GDM1 (cell line): ENCODE data around the gene PNPLA8.
"Not testable (repeated sequence)": the region's sequence is repeated elsewhere in the genome, so short reads cannot be mapped to it uniquely, and the experiment has no call there.

Experiments used
- DNase-seq: peaks from one replicate; lab custom pipeline; 2025; lab: John Stamatoyannopoulos, UW

Gene PNPLA8

DNA sequence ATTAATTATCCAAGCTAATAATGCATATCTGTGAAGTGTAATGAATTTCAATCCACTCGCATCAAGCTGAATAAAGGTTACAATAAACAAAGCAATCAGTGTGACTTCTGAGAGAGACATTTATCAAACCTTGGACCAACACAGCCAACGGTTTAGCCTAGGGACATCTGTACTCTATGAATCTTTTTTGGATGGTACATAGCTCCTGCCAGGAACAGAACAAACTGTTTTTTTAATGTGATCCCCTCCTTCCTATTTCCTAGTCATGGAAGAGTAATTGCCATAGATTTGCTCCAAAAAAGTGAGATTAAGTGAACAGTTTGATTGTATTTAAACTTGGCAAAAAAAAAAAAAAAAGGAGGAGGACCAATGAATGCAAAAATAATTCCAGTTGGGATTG, 58.5 kb downstream of the PNPLA8 start:
- DNase-seq, result no peak

DNA sequence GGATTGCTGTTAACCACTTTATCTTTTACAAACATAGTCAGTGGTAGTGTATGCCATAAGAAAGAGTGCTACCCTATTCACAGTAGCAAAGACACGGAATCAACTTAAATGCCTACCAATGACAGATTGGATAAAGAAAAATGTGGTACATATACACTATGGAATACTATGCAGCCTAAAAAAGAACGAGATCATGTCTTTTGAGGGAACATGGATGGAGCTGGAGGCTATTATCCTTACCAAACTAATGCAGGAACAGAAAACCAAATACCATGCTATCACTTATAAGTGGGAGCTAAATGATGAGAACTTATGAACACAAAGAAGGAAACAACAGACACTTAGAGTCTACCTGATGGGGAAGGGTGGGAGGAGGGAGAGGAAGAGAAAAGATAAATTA, 59.6 kb downstream of the PNPLA8 start:
- not testable (repeated sequence) for DNase-seq

DNA sequence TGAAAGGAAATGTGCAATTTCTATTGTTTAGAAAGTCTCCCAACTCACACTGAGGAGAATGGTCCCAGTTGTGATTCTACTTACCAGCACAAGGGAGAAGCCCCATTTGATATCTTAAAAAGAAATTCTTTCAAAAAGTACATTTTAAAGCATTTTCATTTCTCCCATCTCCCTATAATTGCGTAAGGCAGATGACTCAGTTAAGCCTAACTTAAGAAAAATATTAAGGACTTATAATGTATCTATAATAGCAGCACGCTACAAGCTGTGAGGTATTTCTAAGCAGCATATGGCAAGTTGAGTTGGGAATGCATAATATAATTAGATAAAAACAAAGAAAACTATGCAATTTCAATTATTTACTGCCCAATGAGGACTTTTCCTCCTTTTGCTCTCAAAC, 61.2 kb downstream of the PNPLA8 start:
- DNase-seq, result no peak

DNA sequence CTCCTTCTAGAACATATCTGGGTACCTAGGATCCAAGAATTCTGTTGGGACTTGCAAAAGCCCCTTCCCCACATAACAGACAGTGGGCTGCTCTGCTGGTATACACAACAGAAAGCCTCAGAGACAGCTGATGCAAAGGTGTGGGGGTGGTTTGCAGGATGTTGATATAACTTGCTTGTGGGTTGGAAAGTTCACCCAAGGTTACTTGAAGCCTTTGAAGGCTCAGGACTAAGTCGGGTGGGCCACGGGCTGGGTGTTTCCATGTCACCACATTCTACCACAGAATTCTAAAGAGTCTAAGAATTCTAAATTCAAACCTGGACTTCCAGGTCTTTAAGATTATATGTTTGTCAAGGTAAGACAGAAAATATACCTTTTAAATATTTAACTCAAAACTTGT, 62.3 kb downstream of the PNPLA8 start:
- DNase-seq, result no peak

DNA sequence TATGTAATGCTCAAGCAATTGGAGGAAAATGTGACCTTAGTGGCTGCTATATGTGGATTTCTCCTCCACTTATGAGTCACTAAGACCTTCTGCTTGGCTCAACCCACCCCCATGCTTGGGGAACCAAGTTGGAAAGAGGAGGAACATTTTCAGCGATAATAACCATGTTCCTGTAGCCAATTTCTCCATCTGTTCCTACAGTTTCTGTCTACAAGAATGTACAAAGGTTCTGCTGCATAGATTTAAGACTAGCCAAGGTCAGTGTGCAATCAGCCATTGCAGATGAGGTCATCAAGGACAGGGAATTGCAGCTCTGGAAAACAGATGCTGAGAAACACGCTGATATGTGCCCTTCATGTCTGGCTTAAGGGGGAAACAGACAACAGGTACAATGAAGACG, 64.1 kb downstream of the PNPLA8 start:
- no peak for DNase-seq

DNA sequence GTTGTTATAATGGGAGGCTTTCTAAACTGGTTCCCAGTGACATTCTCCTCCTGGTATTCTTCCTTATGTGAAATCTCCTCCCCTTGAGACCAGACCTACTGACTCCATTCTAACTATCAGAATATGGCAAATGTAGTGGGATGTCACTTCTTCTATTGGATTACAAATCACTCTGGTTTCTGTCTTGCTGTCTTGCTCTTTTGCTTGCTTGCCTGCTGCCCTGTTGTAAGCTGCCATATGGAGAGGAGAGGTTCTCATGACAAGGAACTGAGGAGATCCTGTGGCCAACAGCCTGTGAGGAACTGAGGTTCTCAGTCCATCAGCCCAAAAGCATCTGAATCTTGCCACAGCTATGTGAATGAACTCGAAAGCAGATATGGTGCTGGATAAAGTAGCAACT, 65.0 kb downstream of the PNPLA8 start:
- DNase-seq, result no peak

DNA sequence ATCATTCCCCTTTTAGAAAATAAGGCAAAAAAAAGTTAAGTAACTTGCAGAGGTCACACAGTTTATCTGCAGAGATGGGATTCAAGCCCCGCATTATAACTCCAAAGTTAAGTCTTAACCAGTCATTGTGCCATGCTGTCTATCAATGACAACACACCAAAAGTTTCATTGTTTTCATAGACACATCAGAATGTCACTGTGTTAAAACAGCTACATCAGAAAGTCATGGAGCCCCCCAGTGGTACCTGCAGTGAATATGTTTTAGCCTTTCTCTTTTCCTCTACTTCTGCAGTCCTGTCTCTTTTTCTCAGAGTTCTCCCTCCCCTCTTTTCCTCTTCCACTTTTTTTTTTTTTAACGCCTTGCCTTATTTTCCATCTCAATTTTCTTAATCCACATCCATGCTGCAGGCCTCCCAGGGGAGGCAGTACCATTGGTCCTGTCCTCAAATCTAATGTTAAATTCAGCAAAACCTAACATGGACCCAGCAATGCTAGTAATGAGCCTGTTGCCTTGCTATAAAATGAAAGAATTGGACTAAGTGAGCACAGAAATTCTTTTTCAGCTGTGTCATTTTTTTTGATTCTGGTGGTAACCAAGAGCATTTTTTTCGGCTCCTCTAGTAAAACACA, 65.9 kb downstream of the PNPLA8 start:
- DNase-seq, result no peak

DNA sequence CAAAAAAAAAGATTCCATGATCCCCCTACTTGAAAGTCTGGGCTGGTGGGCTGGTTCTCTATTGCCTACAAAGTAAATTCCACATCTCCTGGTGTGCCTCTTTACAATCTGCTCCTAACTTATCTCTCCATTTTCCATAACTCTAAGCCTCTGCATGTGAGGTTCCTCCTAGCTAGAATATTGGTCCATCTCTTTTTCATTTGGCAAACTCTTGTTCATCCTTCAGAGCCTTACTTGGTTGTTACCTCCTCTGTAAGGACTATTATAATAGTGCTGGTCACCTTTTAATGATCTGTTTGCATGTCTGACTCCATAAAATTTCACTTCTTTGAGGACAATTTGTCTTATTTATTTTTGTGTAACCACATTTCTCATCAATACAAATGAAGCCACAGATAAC, 68.1 kb downstream of the PNPLA8 start:
- no peak for DNase-seq

DNA sequence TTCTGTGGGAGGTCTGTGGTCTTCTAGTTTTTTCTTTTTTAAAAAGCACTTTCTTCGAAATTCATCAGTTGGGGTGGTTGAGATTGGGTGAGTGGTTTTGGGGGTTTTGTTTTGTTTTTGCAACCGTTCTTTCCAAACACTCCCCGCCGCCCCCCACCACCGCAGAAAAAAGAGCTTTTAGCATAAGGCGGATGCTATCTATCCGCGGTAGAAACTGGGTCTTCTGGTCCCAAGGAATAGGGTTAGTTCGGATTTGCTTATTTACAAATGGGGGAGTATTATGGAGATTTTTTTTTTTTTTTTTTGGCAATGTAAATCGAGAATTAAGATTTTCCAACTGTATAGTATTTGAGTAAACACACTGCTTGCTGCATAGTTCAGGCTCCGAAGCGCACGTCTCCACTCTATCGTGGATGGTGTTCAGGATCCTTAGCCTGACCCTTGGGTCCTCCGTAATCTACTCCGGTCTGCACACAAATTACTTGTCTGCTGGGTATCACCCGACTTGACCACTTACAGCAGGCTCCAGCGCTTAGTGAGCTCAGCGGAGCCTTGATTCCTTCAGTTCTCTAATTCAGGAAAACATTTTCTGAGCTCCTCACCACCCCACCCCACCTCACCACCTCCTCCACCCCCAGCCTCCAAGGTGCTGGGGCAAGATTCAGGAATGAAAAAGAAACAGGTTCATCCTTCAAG, 68.9 kb downstream of the PNPLA8 start:
- no peak for DNase-seq

DNA sequence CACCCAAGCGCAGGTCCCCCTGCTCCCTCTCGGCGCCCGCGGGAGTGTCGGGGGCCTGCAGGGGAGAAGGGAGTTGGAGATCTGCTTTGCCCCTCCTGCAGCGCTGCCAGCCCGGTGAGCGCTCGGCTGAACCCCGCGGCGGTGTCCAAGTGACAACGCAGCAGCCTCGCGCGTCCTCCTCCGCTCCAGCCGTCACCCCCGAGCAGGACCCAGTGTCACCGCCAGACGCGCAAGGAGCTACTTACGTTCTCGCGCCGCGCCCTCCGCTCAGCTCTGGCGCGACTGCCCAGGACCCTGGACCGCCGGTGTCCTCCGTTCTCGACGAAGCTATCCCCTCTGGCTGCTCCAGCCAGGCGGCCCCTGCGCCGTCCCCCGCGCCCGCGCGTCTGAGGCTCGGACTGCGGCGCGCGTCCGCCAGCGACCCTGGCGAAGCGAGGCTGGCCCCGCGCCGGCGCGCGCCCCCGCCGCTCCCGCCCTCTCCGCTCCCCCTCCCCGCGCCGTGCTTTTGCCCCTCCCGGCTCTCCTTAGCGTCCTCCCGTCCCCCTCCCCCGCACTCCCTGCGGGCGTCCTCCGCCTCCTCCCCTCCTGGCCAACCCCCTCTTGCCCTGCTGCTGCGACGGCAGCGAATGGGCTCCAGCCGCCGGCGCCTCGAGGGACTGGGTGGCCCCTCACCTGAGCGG, 69.8 kb downstream of the PNPLA8 start, which contains the start of gene NRCAM:
Gene NRCAM (minus strand): TSS at position 439 of the 680 bp plus-strand sequence. CDS start 216,372 bp downstream, outside the sequence.
- no peak for DNase-seq

DNA sequence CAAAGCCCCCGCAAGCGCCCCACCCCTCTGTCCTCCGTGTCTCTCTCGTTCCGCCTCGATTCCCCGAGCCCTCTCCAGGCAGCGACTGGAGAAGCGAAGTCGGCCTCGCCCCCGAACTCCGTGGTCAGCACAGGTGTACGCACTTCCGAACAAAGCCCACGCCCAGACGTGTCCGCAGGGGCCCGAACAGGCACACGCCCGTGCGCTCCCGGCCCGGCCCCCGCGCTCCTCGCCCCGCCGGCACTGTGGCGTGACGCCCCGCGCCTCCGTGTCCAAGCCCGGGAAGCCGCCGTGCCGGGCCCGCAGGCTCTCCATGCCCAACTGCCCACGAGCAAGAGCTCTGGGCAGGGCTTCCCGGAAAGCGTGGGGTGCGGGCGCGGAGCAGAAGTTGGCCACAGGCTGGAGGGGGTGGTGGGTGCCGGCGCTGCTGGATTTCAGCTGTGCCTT, 70.4 kb downstream of the PNPLA8 start:
- no peak for DNase-seq

DNA sequence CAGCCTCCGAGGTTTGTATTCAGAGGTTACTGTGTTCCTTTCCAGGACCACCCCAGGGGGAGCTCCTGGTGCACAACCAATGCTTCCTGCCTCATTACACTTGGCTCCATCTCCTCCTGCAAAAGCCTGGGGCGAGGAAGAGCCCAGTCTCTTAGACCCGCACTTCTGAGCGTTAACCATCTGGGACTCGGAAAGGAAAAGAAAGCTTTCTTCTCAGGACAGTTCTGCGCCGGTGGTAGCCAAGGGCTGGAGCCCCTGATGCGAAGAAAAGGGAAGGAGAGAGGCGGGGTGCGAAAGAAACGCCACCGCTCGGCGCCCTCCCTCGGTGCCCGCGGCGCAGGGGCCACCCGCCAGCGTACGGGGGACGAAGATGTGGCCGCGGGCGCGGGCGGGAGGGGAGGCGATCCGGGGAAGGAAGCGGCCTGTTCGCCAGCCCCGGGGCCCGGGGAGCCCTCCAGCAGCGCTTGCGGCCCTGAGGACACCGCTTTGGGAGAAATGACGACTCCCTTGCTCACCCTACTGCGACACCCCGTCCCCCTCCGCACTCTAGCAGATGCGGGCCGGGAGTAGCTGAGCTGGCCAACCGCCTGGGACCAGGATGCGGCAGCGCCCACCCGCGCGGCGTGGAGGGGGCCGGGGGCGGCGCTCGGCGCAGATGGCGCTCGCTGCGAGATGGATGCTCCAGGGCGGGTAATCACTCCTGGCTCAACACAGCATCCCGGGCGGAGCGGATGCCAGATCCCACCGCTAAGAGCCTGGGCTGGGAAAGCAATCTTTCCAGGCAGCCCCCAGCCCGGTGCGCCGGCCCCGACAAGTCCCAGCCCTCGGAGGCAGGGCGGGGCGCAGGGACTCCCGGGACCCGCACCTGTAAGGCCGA, 71.0 kb downstream of the PNPLA8 start:
- DNase-seq, result no peak

DNA sequence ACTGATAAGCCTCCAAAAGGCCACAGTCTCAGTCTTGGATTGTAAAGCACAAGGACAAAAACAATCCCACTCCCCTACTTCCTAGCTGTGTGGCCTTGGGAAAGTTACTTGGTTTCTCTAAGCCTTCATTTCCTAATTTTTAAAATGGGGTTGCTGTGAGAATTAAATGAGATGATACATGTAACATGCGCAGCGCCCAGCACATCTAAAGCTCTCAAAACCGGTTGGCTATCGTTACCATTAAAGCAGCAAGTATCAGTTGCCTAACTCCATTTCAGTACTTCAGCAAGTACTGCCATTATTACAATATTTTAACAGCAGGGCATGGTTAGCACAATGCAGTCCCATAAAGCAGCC, 71.6 kb downstream of the PNPLA8 start:
- DNase-seq, result no peak

DNA sequence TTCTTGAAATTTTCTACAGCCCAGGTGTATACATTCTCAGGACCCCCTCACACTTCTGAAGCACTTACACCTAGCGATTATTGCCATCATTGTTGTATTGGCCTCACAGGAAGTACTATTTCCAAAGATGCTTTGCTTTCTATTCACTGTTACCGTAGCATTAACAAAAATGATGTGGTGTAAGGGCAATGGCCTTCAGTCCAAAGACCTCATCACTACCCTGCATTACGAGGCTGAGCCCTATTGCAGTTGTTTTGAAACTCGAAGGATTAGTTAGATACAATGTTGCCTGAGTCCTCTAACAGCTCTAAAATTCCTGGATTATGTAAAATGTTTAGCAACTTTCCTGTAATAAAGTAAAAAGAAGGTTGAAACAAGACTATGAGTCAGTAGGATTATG, 72.6 kb downstream of the PNPLA8 start:
- DNase-seq, result no peak

DNA sequence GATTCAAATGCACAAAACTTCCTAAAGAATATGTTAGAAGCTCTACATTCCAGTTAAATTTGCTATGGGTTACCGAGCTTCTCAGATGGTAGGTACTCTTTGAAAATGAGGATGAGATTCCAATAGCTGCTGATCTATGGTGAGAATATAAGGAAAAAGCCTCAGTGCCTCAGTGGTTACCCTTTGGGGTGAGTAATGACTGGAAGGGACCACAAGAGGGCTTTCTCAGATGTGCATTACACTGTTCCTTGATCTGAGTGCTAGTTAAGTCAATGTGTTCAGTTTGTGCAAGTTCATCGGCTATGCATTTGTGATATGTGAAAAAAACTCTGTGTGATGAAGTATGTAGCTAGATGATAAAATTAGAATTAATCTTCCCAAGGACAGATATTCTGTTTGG, 73.2 kb downstream of the PNPLA8 start:
- DNase-seq, result no peak

DNA sequence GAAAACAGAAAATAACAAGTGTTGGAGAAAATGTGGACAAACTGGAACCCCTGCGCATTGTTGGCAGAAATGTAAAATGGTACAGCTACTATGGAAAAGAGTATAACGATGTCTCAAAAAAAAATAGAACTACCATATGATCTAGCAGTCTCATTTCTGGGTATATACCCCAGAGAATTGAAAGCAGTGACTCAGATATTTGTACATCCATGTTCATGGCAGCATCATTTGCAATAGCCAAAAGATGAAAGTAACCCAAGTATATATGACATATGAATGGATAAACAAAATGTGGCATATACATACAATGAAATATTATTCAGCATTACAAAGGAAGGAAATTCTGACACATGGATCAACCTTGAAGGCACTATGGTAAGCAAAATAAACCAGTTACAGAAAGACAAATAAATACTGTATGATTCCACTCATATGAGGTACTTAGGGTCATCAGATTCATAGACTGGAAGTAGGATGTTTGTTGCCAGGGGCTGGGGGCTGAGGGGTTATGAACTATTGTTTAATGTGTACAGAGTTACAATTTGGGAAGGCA, 74.6 kb downstream of the PNPLA8 start:
- DNase-seq, result no peak

DNA sequence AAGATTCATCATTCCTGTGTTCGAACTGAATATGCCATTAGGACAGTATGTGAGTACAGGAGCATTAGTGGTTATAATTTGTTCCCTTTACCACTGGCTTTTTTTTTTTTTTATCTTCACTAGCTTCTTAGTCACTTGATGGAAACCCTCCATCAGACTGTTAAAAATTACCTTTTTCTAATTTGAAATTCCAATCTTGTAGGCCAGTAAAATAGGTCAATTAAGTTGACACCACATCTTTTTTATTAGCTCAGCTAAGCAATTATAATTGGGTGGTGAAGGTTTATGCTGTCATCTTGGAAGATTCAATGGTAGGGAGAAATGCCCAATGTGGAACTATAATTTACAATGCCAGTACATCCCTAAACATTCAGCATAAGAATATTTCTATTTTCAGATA, 75.8 kb downstream of the PNPLA8 start:
- no peak for DNase-seq

DNA sequence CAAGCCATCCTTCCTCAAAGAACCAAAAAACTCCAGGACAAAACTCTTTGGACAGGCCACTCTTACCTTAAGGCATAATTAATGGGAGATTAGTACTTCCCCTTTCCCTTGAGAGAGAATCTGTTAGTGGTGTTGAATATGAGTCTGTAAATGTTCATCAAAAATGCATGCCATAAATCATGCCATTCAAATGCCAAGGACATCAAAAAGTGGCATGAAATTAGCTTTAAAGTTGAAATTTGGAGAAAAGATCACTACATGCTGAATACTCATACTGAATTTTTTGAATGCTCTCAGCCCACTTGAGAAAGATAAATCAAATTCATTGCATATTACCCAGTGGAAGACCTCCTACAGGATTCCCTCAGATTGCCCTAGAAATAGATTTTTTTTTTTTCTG, 76.4 kb downstream of the PNPLA8 start:
- no peak for DNase-seq

DNA sequence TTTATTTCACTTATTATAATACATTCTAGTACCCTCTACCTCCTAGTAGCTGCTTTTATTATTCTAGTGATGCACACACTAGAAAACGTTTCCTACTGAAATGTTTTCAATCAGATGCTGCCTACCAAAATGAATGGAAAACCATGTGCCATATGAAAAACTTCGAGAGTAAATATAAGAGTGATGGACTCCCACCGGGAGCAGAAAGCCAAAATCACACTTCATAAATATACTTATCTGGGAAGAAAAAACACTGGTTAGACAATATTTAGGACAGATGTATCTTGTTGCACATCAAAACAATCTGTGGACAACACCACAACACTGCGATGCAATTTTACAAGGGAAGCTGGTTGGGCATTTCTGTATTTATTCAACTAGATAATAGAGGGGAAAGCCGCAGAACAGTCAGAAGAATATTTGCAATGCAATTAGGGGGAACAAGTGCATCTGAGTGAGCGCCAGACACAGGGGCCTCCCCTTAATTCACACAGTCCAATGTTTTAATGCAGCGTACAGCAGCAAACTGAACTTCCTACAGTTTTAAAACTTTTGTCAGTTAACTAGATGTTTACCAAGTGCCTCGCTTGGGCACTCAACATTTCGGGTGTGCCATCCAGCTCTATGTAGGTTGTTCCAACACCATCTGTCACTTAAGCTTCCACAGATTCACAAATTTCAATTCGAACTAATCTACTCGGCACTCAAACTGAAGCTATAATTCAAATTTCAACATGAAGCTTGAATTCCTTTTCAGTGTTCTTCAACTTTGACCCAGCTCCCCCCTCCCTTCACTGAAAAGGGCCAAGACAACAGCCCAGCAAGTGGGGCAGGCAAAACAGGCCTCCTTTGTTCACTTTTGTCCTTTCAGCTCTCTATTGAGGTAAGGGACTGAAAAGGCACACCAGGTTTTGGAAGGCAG, 77.1 kb downstream of the PNPLA8 start:
- no peak for DNase-seq

DNA sequence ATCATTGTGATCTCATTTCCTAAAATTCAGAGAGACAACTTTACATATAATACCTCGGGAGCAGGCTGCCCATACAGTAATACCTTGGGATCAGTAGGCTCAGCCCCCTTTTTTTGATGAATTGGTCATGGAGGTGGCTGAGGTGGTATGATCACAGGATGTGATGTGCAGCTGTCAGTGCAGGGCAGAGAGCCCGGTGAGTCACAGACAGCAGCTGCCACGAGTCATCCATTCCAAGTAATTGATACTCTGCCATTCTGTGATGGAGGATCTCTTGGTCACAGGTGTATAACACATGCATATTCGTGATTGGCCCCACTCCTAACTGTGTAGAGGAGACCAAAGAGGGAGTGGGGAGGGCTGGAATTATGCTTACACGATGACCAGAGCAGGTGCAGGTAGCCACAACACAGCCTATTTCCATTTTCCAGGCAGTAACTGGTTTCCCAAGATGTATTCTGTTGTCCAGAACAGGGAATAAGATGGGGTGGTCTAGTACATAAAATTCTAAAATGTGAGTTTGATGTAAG, 83.8 kb downstream of the PNPLA8 start:
- DNase-seq, result no peak
